Ishikawa (cell line): Measurements from ENCODE around the gene FBXW11.

Source experiments
- EP300 ChIP-seq: IDR thresholded peaks from 2 replicates; pipeline ENCODE4 v1.6.1; 2012; ENCODE audit warnings: borderline replicate concordance
- NFIC ChIP-seq: IDR thresholded peaks from 2 replicates; pipeline ENCODE4 v1.6.1; 2012
- RAD21 ChIP-seq: IDR thresholded peaks from 2 replicates; pipeline ENCODE4 v1.6.1; 2012; ENCODE audit warnings: low read depth
- REST ChIP-seq: IDR thresholded peaks from 2 replicates; pipeline ENCODE4 v1.6.1; 2012; ENCODE audit warnings: low read depth, mild to moderate bottlenecking
- TAF1 ChIP-seq: IDR thresholded peaks from 2 replicates; pipeline ENCODE4 v1.6.1; 2012; ENCODE audit warnings: low read depth, mild to moderate bottlenecking
- TCF12 ChIP-seq: IDR thresholded peaks from 2 replicates; pipeline ENCODE4 v1.6.1; 2012; ENCODE audit warnings: low read depth
- TEAD4 ChIP-seq: IDR thresholded peaks from 2 replicates; pipeline ENCODE4 v1.6.1; 2012
- YY1 ChIP-seq: IDR thresholded peaks from 2 replicates; pipeline ENCODE4 v1.6.1; 2012; ENCODE audit warnings: low read depth
- ZBTB7A ChIP-seq: IDR thresholded peaks from 2 replicates; pipeline ENCODE4 v1.6.1; 2012; ENCODE audit warnings: low read depth
- TF ChIP-seq, protein P1 (sequence below): IDR thresholded peaks from 2 replicates; pipeline ENCODE4 v1.6.1; 2012

DNA sequence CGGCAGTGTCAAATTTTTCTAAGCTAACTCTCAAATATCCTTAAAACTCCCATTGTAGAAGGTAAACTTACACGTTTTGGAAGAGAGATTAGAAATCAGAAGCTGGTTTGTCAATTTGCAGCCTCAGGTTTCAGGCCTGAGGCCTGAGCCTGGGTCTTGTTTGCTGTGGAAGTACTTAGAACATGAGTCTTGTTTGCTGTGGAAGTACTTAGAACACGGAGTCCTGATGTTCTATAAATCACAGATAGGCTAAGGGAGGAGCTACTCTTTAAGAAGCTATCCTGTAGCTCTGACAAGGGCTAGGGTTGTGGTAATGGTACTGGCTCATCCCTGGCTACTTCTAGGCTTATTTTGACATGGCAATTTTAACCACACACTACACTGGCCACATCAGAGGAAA lies 97.8 kb downstream of the FBXW11 start:
- no peak for TF ChIP-seq TCF12
- no peak for TF ChIP-seq TEAD4
- TF ChIP-seq TAF1, result no peak
- TF ChIP-seq RAD21, result no peak
- no peak for TF ChIP-seq ZBTB7A
- no peak for TF ChIP-seq NFIC
- no peak for TF ChIP-seq EP300
- no peak for TF ChIP-seq REST
- no peak for TF ChIP-seq YY1
- TF ChIP-seq, protein P1, sequence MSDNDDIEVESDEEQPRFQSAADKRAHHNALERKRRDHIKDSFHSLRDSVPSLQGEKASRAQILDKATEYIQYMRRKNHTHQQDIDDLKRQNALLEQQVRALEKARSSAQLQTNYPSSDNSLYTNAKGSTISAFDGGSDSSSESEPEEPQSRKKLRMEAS, result no peak
